ENCODE measurements around the gene PSMC3.

The PSMC3 gene

DNA sequence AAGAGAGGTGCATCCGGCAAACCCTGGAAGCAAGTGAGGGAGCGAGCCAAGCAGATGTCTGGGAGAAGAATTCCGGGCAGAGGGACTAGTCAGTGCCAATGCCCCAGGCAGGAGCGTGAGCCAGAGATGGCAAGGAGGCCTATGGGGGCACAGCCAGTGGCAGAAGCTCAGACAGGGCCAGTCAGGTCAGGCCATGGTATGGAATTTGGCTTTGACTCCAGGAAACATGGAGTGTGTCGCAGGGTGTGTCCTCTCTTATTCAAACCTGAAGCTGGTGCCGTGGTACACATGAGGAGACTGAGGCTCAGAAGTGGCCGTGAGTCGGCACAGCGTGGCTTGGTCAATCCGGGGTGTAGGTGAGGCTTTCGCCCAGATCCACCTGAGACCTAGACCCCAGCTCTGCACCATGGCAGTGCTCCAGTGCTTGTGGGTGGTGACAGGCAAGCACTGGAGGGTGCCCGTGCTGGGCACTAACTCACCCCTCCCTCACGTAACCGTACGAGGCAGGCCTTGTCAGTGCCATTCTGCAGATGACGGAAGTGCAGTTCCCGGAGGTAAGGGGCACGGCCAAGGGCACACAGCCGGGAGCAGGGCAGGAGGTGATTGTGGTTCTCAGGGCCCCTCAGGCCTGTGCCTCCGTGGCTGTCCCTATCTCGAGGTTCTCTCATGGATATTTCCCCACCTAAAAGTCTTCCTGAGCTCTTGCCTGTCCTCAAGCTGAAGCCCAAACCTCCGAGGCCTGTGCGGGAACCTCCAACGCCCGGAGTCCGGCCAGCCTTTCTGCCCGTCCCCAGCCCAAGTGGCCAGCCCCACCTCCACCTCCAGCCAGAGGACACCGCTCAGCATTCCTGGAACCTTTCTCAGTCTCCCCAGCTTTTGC is 37.3 kb downstream of the PSMC3 start:
- Histone ChIP-seq H3K36me3 (ENCODE audit: control insufficient read depth, insufficient read depth, low read length) (no peaks in the 10 kb centered on the region), H3K27ac (ENCODE audit: insufficient read depth, low read length, poor library complexity, severe bottlenecking) (no peak overlapping the region), H3K4me1 (ENCODE audit: control insufficient read depth, insufficient read depth, low read length, poor library complexity, severe bottlenecking) (peaks cover 21% of the 10 kb centered on the region), H3K4me3 (ENCODE audit: insufficient read depth, low read depth, low read length, poor library complexity, severe bottlenecking) (no peak overlapping the region), H3K9me3 (ENCODE audit: control insufficient read depth, low read length) (no peaks in the 10 kb centered on the region), H3K27me3 (replicated peaks; ENCODE audit: control insufficient read depth, insufficient read depth, low read length, poor library complexity, severe bottlenecking) (no peaks in the 10 kb centered on the region)
- no peak for DNase-seq

DNA sequence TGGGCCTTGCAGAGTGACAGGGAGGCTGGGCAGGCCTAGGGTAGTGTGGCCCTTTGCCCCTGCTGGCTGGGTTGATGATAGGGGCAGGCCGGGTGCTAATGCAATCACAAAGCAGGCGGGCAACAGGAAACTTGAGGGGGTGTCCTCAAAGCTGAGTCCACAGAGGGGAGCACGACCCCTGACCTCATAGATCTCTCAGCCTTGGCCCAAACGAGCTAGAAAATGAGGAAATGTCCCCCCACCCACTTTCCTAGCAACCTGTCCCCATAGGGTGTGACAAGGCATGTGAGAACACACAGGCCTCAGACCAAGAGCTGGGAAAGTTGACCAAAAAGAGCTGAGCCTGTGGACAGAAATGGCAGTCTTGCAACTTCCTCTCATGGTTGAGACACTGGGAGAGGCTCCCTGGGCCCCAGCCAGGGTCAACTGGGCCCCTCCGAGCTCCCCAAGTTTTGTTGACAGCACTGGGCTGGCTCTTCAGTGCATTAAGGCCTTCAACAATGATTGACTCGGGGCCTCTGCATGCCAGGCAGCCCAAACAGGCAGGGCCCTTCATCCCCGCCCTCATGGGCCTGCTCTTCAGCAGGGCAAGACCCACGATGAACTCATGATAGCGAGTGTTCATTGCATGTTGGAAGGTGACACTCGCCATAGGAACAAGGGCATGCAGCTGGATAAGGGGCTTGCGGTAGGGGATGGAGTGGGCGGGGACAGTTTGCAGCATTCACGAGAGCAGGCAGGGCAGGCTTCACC is 38.1 kb downstream of the PSMC3 start:
- Histone ChIP-seq H3K27me3 (replicated peaks; ENCODE audit: control insufficient read depth, insufficient read depth, low read length, poor library complexity, severe bottlenecking) (no peaks in the 10 kb centered on the region), H3K4me3 (ENCODE audit: insufficient read depth, low read depth, low read length, poor library complexity, severe bottlenecking) (no peak overlapping the region), H3K4me1 (ENCODE audit: control insufficient read depth, insufficient read depth, low read length, poor library complexity, severe bottlenecking) (peaks cover 14% of the 10 kb centered on the region), H3K36me3 (ENCODE audit: control insufficient read depth, insufficient read depth, low read length) (no peaks in the 10 kb centered on the region), H3K27ac (ENCODE audit: insufficient read depth, low read length, poor library complexity, severe bottlenecking) (no peak overlapping the region), H3K9me3 (ENCODE audit: control insufficient read depth, low read length) (no peaks in the 10 kb centered on the region)
- no peak for DNase-seq

DNA sequence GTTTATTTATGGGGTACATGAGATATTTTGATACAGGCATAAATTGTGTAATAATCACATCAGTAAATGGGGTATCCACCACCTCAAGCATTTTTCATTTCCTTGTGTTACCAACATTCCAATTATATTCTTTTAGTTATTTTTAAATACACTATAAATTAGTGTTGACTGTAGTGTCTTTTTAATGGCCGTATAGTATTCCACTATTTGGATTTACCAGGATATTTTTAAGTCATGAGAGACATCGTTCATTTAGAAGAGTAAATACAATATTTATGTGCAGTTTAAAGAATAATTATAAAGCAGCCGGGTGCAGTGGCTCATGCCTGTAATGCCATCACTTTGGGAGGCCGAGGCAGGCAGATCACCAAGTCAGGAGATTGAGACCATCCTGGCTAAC is 41.7 kb downstream of the PSMC3 start:
- Histone ChIP-seq H3K36me3 (ENCODE audit: control insufficient read depth, insufficient read depth, low read length) (no peaks in the 10 kb centered on the region), H3K27ac (ENCODE audit: insufficient read depth, low read length, poor library complexity, severe bottlenecking) (no peak overlapping the region), H3K9me3 (ENCODE audit: control insufficient read depth, low read length) (no peaks in the 10 kb centered on the region), H3K4me1 (ENCODE audit: control insufficient read depth, insufficient read depth, low read length, poor library complexity, severe bottlenecking) (peaks cover 2% of the 10 kb centered on the region), H3K4me3 (ENCODE audit: insufficient read depth, low read depth, low read length, poor library complexity, severe bottlenecking) (no peak overlapping the region), H3K27me3 (replicated peaks; ENCODE audit: control insufficient read depth, insufficient read depth, low read length, poor library complexity, severe bottlenecking) (no peaks in the 10 kb centered on the region)
- DNase-seq: no peak

GRCh38 chr11:47383071-47383470 is 43.2 kb downstream of the PSMC3 start:
- Histone ChIP-seq H3K36me3 (ENCODE audit: control insufficient read depth, insufficient read depth, low read length) (no peaks in the 10 kb centered on the region), H3K27ac (ENCODE audit: insufficient read depth, low read length, poor library complexity, severe bottlenecking) (no peak overlapping the region), H3K4me3 (ENCODE audit: insufficient read depth, low read depth, low read length, poor library complexity, severe bottlenecking) (no peak overlapping the region), H3K27me3 (replicated peaks; ENCODE audit: control insufficient read depth, insufficient read depth, low read length, poor library complexity, severe bottlenecking) (no peaks in the 10 kb centered on the region), H3K4me1 (ENCODE audit: control insufficient read depth, insufficient read depth, low read length, poor library complexity, severe bottlenecking) (no peaks in the 10 kb centered on the region), H3K9me3 (ENCODE audit: control insufficient read depth, low read length) (no peaks in the 10 kb centered on the region)
- DNase-seq: no peak

- Histone ChIP-seq H3K27me3 (replicated peaks; ENCODE audit: control insufficient read depth, insufficient read depth, low read length, poor library complexity, severe bottlenecking) (no peaks in the 10 kb centered on the region), H3K27ac (ENCODE audit: insufficient read depth, low read length, poor library complexity, severe bottlenecking) (no peak overlapping the region), H3K4me3 (ENCODE audit: insufficient read depth, low read depth, low read length, poor library complexity, severe bottlenecking) (no peak overlapping the region), H3K4me1 (ENCODE audit: control insufficient read depth, insufficient read depth, low read length, poor library complexity, severe bottlenecking) (no peaks in the 10 kb centered on the region), H3K9me3 (ENCODE audit: control insufficient read depth, low read length) (no peaks in the 10 kb centered on the region), H3K36me3 (ENCODE audit: control insufficient read depth, insufficient read depth, low read length) (no peaks in the 10 kb centered on the region)
- DNase-seq: no peak
Measured at GRCh38 chr11:47380078-47380477, 46.2 kb downstream of the PSMC3 start.

- Histone ChIP-seq H3K27me3 (replicated peaks; ENCODE audit: control insufficient read depth, insufficient read depth, low read length, poor library complexity, severe bottlenecking) (no peaks in the 10 kb centered on the region), H3K36me3 (ENCODE audit: control insufficient read depth, insufficient read depth, low read length) (no peaks in the 10 kb centered on the region), H3K4me1 (ENCODE audit: control insufficient read depth, insufficient read depth, low read length, poor library complexity, severe bottlenecking) (no peaks in the 10 kb centered on the region), H3K9me3 (ENCODE audit: control insufficient read depth, low read length) (no peaks in the 10 kb centered on the region), H3K27ac (ENCODE audit: insufficient read depth, low read length, poor library complexity, severe bottlenecking) (no peak overlapping the region), H3K4me3 (ENCODE audit: insufficient read depth, low read depth, low read length, poor library complexity, severe bottlenecking) (no peak overlapping the region)
- DNase-seq: no peak
Measured at GRCh38 chr11:47379317-47379716, 46.9 kb downstream of the PSMC3 start.

DNA sequence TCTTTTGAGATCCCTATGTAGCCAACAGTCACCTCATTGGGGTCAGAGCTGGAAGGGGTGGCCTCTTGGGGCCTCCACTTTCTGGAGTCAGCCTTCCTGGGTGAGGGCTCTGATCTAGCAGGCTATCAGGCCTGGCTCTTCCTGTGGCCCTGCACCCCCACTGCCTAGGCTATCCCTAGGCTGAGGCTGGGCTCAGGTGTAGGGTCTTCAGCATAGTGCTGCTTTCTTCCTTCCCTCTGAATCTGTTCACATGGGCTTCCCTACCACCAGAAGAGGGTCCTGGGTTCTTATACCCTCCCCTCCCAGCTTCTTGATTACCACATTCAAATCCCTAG is 47.4 kb downstream of the PSMC3 start:
- no peak overlapping the region for H3K4me3 ChIP-seq (ENCODE audit: insufficient read depth, low read depth, low read length, poor library complexity, severe bottlenecking)
- no peaks in the 10 kb centered on the region for H3K9me3 ChIP-seq (ENCODE audit: control insufficient read depth, low read length)
- no peak for DNase-seq
- no peak overlapping the region for H3K27ac ChIP-seq (ENCODE audit: insufficient read depth, low read length, poor library complexity, severe bottlenecking)
- no peaks in the 10 kb centered on the region for H3K4me1 ChIP-seq (ENCODE audit: control insufficient read depth, insufficient read depth, low read length, poor library complexity, severe bottlenecking)
- no peaks in the 10 kb centered on the region for H3K36me3 ChIP-seq (ENCODE audit: control insufficient read depth, insufficient read depth, low read length)
- no peaks in the 10 kb centered on the region for H3K27me3 ChIP-seq (replicated peaks; ENCODE audit: control insufficient read depth, insufficient read depth, low read length, poor library complexity, severe bottlenecking)

DNA sequence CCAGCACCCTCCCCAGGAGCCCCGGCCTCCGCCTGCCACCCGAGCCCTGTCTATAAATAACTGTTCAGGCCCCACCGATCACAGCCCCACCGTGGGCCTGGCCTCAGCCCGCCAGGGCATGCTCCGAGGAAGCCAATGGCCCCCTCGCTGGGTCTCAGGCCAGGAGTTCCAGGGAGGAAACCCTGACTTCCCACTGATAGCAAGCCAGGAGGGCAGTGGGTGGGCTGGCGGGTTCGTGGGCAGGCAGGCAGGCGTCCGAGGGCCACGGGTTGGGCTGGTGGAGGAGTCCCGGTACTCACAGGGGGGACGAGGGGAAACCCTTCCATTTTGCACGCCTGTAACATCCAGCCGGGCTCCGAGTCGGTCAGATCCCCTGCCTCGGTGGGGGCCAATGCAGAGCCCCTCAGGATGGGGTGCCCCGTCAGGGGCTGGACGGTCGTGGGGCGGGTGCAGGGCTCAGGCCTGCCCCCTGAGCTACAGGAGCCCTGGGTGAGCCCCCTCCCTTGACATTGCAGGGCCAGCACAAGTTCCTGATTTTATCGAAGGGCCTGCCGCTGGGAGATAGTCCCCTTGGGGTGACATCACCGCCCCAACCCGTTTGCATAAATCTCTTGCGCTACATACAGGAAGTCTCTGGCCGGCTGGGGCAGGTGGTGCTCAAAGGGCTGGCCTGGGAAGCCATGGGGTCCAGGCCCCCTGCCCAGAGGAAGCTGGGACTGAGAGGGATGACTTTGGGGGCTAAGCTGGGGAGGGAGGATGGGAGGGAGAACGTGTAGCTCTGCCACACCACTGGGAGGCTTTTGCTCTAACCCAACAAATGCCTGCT is 48.0 kb downstream of the PSMC3 start, which contains the start of gene SPI1:
Gene SPI1 (minus strand): TSS at position 538 of the 826 bp plus-strand sequence. CDS start 194 bp downstream, at position 344.
- Histone ChIP-seq H3K4me3 (ENCODE audit: insufficient read depth, low read depth, low read length, poor library complexity, severe bottlenecking) (no peak within 1 kb of the TSS), H3K27ac (ENCODE audit: insufficient read depth, low read length, poor library complexity, severe bottlenecking) (no peak within 1 kb of the TSS), H3K4me1 (ENCODE audit: control insufficient read depth, insufficient read depth, low read length, poor library complexity, severe bottlenecking) (no peaks in the 10 kb centered on the region), H3K27me3 (replicated peaks; ENCODE audit: control insufficient read depth, insufficient read depth, low read length, poor library complexity, severe bottlenecking) (no peaks in the 10 kb centered on the region), H3K9me3 (ENCODE audit: control insufficient read depth, low read length) (no peaks in the 10 kb centered on the region), H3K36me3 (ENCODE audit: control insufficient read depth, insufficient read depth, low read length) (no peaks in the 10 kb centered on the region)
- DNase-seq: no peak

- no peak overlapping the region for H3K4me3 ChIP-seq (ENCODE audit: insufficient read depth, low read depth, low read length, poor library complexity, severe bottlenecking)
- DNase-seq: no peak
- H3K4me1 ChIP-seq (ENCODE audit: control insufficient read depth, insufficient read depth, low read length, poor library complexity, severe bottlenecking): no peaks in the 10 kb centered on the region
- H3K36me3 ChIP-seq (ENCODE audit: control insufficient read depth, insufficient read depth, low read length): no peaks in the 10 kb centered on the region
- no peaks in the 10 kb centered on the region for H3K27me3 ChIP-seq (replicated peaks; ENCODE audit: control insufficient read depth, insufficient read depth, low read length, poor library complexity, severe bottlenecking)
- no peak overlapping the region for H3K27ac ChIP-seq (ENCODE audit: insufficient read depth, low read length, poor library complexity, severe bottlenecking)
- no peaks in the 10 kb centered on the region for H3K9me3 ChIP-seq (ENCODE audit: control insufficient read depth, low read length)
Measured at GRCh38 chr11:47377571-47378009, 48.6 kb downstream of the PSMC3 start.
